IPS-11a (cell line): ENCODE results near the gene PLXNA4.

Experiments used
- H3K4me3 ChIP-seq: one replicate; pipeline ENCODE4 v1.5.1; 2013; ENCODE audit warnings: low read depth, low read length, control low read depth

Gene PLXNA4

DNA sequence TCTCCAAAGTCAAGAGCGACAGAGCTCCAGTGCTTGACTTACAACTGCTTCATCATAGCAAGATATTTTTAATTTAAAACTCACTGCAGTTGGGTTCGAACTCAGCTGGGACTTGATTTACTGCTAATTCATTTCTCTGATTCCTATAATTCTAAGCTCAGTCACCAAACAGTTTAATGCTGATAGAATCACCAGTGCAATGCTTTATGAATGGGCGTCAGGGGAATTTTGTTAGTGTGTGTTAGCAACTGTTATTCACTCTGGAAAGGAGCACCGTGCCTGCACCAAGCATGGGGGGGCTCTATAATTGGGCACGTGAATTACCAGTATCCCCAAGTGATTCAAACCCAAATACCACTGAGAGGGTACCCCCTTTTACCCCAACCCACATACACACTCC lies 10.4 kb downstream of the PLXNA4 start:
- no peak overlapping the region for H3K4me3 ChIP-seq

DNA sequence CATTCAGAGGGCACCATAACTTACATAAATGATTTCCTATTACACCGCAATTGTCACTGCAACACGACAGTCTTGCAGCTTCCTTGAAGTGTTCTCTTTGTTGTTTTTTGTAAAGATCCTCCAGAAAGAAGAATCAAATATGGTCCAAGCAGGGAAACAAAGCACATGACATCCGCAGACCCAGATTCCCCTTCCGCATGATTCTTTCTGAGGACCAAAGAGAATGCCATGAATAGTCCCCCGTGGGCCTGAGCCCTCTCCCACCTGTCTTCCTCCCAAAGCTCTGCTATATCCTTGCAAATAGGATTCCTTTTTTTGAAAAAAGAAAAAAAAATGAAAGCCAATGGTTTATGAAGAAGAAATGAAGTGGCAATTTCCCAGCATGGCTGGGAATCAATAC lies 10.8 kb downstream of the PLXNA4 start:
- no peak overlapping the region for H3K4me3 ChIP-seq

DNA sequence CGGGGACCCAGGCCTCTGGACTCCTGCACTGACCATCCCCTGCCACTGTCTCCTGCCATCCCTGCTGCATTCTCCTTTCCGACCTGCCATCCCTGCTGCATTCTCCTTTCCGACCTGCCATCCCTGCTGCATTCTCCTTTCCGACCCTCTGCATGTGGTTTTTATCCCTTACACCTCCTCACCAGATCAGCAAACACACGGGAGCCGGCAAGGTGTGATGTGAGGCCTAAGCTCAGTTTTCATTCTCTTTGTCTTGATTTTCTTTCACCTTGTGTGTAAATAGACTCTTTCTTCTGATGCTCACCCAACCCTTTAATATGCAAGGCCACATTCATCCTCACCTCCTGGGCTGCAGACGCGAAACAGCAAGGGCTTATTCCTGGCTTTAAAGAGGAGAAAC lies 11.4 kb downstream of the PLXNA4 start:
- no peak overlapping the region for H3K4me3 ChIP-seq

GRCh38 chr7:132564090-132564489 lies 12.2 kb downstream of the PLXNA4 start:
- no peak overlapping the region for H3K4me3 ChIP-seq

DNA sequence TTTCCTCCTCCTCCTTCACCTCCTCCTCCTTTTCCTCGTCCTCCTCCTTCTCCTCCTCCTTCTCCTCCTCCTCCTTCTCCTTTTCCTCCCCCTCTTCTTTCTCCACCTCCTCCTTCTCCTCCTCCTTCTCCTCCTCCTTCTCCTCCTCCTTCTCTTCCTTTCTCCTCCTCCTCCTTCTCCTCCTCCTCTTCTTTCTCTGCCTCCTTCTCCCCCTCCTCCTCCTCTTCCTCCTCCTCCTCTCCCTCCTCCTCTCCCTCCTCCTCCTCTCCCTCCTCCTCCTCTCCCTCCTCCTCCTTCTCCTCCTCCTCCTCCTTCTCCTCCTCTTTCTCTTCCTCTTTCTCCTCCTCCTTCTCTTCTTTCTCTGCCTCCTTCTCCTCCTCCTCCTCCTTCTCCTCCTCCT lies 13.6 kb downstream of the PLXNA4 start:
- no peak overlapping the region for H3K4me3 ChIP-seq

- H3K4me3 ChIP-seq = no peak overlapping the region
Observed at GRCh38 chr7:132561763-132562162, 14.5 kb downstream of the PLXNA4 start.

- no peak overlapping the region for H3K4me3 ChIP-seq
Observed at GRCh38 chr7:132560825-132561529, 15.3 kb downstream of the PLXNA4 start.

DNA sequence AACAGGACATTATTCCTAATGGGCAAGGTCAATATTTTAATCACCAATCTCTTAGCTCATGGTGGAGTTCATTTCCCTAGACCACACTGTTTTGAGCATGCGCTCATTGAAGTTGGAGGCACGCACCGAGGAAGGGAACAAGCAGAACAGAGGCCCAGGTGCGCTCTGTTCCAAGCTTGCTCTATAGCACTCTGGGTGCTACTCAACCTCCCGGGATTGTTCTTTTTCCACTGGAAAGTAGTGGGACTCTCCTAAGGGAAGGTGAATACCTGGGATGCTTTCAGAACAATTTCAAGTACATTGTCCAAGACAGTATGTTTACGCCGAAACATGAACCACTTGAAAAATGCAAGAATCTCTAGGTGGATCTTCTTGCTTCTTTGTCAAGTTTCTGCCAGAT lies 16.2 kb downstream of the PLXNA4 start:
- no peak overlapping the region for H3K4me3 ChIP-seq

DNA sequence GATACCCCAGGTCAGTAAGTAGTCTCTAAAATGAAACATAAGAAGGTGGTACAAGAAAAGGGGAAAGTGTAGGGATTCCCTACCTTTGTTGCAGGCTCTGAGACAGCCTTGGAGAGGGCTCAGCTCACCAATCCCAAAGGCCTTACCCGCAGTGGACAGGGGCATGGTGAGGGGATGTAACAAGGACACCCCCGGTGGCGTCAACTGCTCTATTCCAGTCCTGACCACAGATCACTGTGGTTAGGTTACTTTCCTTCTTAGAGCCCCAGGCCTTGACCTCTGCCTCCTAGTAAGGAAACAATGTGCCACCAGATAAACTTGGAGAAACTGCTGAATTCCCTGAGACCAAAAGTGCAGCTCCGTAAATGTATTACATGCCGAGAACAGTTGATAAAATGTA lies 17.5 kb downstream of the PLXNA4 start:
- no peak overlapping the region for H3K4me3 ChIP-seq

DNA sequence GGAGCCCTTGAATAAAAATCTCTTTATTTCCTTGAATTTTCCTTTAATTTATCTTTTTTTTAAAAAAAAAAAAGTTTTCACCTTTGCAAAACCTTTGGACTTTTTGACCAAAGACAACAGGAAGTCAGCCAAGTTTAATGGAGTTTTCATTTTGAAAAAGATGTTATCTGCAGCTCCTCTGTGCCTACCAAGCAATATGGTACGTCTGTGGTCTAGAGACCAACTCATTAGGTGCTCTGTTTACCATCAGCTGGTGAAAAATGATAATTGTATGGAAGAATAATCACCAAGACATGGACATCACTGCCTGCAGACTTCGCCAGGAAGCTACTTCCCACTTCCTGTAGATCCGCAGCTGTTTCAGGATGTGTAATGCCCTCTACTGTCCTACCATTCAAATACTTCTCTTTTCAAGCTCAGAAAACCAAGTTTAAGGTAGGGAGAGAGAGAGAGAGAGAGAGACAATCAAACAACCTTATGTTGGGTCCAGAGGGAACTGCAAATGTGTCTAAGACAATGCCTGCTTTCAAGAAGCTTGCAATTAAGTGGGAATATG lies 18.7 kb downstream of the PLXNA4 start:
- H3K4me3 ChIP-seq = no peak overlapping the region

GRCh38 chr7:132554446-132554845 lies 21.8 kb downstream of the PLXNA4 start:
- no peak overlapping the region for H3K4me3 ChIP-seq

GRCh38 chr7:132553031-132553430 lies 23.2 kb downstream of the PLXNA4 start:
- H3K4me3 ChIP-seq = no peak overlapping the region

DNA sequence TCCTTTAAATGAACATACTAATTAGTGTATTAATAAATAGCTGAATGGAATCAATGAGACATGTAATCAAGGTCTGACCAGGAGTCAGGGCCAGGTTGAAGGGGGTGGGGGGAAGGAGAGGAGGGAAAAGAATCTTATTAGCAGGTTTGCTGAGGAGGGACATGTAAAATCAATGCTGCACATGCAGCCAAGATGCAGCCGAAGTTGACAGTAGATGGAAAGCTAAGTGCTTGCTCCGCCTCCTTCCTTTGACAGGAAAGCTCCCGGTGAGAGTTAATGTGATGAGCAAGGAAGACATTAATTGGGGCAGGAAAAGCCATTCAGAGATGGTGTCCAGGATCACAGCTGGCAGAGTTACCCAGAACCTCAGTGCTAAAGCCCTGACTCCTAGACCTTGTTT lies 24.4 kb downstream of the PLXNA4 start:
- no peak overlapping the region for H3K4me3 ChIP-seq

DNA sequence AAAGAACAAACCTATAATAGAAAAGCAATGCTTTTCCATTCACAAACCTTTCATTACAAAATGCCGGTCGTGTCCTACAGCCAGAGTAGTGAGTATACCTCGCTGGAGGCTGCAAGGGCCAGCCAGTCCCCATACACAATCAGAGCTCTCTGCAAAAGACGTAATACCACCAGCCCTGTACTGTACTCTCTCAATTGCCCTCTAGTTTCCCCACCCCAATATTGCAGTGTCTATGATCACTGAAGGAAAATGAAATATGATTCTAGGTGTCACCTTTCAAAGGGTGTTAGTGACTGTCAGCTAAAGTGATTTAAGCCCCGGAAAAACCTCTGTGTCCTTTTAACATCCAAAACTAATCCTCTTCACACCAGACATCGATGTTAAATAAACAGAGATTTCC lies 24.8 kb downstream of the PLXNA4 start:
- H3K4me3 ChIP-seq = no peak overlapping the region

- no peak overlapping the region for H3K4me3 ChIP-seq
Observed at GRCh38 chr7:132548489-132549078, 27.7 kb downstream of the PLXNA4 start.

GRCh38 chr7:132547821-132548220 lies 28.4 kb downstream of the PLXNA4 start:
- H3K4me3 ChIP-seq = no peak overlapping the region

DNA sequence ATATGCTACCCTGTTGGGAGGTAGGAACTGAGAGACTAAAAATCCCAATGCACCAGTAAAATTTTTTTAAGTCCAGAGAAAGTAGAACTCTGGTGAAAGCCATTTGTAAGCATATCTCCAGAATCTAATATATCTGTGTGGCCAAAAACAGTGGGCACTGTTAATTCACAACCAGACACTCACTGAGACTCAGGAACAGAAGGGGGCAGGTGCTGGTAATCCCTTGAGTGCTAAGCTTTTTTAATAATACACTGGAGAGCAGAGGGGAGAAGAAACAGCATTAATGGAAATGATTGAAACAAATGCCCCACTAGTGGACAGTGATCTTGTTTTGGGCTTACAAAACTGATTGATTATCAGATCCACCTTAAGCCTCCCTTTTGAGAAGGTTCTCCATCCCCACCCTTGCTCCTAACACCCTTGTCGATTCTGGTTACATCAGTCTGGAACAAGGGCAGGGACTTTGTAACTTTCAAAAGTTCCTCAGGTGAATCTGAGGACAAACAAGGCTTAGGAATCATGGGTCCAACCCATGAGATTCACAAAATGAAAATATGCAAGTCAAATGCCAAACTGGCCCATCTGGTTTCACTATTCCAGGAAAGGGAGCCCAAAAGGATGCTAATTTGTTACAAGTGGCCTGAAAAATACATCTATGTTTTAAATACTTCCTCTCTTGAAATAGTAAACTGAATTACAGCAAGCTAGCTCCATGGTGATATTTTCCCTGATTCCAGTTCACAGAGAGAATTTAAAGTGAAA lies 29.7 kb downstream of the PLXNA4 start:
- no peak overlapping the region for H3K4me3 ChIP-seq

DNA sequence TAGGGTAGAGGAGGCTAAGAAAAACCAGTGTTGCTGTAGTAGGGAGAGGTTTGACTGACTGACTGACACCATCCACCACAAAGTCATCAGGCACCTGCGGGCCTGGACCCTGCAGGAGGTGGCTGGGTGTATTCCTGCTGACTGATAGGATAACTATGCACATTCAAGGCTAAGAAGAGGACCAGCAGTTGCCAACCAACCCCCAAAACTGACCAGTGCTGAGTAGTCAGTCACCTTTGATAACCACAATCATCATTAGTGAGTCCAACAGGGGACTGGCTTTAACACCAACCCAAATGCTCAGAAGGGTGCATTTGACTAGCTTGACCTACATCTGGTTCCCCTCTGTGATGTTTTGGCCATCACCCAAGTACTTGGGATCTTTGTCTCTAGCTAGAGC lies 30.5 kb downstream of the PLXNA4 start:
- no peak overlapping the region for H3K4me3 ChIP-seq

- no peak overlapping the region for H3K4me3 ChIP-seq
Observed at GRCh38 chr7:132544999-132545398, 31.3 kb downstream of the PLXNA4 start.

GRCh38 chr7:132544025-132544424 lies 32.2 kb downstream of the PLXNA4 start:
- H3K4me3 ChIP-seq = no peak overlapping the region

GRCh38 chr7:132542895-132543294 lies 33.4 kb downstream of the PLXNA4 start:
- no peak overlapping the region for H3K4me3 ChIP-seq

GRCh38 chr7:132541656-132542055 lies 34.6 kb downstream of the PLXNA4 start:
- no peak overlapping the region for H3K4me3 ChIP-seq
